Ecto neural progenitor cell (in vitro differentiated cells): ENCODE data around the gene SCYL1.
"Not testable (repeated sequence)": the region's sequence is repeated elsewhere in the genome, so short reads cannot be mapped to it uniquely, and the experiment has no call there.

Source experiments
- DNase-seq: peaks from one replicate; pipeline ENCODE4 v3.0.0-alpha.2; 2018; ENCODE audit warnings: low spot score

SCYL1 gene

DNA sequence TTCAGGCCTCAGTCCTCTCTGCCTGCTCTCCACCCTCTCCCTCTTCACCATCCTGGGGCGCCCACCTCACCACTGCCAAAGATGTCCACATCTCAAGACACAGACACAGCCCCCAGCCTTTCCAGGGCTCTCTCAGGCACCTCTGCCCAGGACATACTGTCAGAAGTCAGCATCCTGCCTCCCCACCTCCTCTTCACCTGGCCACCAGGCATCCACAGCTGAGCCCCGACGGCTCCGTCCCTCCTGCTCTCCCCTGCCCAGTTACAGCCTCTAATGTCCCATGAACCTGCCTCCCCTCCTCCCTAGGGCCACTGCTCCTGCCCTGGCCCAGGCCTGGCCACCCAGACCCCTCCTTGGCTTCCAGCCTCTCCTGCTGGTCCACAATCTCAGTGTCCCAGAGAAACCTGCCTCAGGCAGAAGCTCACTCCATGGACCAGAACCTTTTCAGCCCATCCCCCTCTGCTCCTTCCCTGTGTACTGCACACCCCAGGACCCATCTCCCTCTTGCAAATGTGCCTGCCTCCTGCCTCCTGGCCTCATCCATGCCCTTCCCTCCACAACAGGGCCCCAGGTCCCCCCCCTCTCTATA, 30.1 kb downstream of the SCYL1 start:
- DNase-seq = no peak

DNA sequence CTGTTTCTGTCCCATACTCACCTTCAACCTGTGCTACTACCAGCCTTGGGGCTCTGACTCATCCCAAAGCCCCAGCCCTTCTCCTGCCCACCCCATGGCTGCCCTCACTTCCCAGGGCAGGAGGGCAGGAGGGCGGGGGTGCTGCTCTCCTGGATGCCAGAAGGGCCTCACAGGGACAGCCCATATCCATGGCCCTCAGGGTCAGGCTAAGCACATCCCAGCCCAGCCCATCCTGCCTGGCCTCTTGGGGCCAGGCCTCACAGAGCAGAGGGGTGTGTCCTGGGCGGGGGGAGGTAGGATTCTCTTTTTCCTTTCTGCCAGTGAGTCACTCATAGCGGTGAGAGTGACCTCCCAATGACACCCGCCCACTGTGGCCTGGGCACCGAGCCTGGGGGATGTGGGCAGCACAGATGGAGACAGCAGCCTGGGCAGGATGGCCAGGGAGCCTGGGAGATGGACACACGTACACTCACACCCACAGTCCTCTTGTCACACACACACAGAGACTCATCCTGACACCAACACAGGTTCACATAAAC, 30.9 kb downstream of the SCYL1 start:
- no peak for DNase-seq

DNA sequence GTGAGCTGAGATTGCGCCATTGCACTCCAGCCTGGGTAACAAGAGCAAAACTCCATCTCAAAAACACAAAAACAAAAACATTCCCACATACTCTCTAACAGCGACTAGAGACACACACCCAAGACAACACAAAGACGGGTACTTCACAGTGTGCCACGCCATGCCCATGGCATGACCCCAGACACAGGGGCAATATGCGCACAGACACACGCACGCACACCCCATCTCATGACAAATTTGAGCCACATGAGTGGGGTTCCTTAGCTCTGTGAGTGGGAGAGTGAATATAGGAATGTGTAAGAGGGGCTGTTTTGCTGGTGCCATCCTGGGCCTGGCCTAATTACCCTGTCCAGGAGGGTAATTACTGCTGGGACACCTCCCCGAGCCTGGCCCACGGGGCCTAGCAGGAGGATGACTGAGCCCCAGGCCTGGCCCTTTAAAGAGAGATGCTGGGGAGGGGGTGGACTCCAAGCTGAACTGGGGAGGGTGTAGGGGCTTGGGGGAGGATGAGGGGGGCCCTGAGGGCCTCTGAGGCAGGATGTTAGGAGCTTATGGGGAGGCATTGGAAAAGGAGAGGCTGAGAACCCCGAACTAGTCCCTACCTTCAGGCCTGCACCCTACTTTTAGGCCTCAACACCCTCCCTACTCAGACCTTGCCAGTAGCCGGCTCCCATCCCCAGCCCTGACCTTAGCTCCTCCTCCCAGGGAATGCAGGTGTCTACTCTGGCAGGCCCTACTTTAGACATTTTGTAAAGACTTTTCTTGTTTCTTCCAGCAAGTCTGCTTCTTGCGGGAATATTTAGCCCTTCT, 31.8 kb downstream of the SCYL1 start:
- DNase-seq = no peak

DNA sequence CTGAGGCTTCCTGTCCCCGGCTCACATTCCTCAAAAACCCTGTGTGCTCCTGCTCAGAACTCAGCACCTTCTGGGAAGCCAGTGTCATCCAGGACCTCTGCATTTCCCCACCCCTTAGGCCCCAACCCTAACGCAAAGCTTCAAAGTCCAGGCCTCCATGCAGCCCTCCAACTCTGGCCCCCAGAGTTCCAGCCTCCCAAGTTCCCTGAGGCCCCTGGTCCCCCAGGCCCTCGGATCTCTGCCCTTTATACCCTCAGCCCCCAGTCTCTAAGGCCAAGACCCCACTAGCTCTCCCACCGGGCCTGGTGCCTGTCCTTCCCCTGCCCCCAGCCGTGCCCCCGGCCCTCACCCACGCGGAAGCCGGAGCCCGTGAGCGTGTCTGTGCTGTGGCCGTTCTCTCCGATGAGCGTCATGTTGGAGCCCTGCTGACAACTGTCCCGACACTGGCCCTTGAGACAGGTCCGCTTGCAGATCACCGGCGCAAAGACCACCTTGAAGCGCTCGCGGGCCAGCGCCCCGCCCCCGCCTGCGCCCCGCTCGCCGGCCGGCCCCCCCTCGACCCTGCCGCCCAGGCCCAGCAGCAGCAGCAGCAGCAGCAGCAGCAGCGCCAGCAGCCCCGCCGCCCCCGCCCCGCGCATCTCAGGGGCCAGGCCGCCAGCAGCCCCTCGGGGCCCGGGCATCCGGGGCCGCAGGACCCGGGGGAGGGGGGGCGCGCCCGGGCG, 32.6 kb downstream of the SCYL1 start:
- DNase-seq = peak; percentile 75

DNA sequence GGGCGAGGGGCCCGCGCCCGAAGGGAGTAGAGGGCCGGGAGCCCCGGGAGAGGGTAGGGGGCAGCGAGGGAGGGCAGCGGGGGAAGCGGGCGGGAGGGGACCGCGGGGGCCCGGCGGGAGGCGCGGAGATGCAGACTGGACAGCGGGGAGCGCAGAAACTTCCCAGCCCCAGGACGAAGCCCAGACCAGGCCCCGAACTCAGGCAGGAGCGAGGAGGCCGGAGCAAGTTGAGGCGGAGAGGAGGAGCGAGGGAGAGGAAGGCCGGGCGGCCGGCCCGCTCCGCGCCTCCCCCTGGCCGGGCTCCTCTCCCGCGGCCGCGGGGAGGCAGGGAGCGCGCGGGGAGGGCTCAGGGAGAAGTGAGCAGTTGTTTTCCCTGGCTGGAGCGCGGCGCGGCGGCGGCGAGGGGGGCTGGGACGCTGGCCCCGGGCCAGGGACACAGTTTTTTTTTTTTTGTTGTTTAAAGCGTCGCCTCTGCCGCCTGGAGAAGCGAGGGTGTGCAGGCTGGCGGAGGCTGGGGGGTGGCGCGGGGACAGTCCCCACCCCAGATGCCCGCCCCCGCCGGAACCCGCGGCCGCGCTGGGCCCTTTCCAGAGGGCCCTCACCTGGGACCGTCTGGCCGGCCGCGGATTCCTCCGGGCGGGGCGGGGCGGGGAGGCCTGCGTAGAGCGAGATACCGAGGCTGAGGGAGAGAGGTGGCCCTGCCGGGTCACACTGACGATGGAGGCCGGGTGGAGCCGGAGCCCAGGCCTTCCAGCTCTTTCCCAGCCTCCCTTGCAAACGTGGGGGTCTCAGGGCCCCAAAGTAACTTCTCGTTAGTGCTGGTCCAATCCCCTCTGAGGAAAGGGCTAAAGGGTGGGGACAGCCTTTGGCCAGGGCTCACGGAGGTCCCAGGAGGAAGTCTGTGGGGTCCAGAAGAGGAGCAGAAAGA, 33.4 kb downstream of the SCYL1 start, which contains the start of gene LTBP3:
Gene LTBP3, minus strand, starts transcription at position 358 of the 928 bp plus-strand sequence. CDS start 400 bp downstream, outside the sequence.
- peak; percentile 74 for DNase-seq

DNA sequence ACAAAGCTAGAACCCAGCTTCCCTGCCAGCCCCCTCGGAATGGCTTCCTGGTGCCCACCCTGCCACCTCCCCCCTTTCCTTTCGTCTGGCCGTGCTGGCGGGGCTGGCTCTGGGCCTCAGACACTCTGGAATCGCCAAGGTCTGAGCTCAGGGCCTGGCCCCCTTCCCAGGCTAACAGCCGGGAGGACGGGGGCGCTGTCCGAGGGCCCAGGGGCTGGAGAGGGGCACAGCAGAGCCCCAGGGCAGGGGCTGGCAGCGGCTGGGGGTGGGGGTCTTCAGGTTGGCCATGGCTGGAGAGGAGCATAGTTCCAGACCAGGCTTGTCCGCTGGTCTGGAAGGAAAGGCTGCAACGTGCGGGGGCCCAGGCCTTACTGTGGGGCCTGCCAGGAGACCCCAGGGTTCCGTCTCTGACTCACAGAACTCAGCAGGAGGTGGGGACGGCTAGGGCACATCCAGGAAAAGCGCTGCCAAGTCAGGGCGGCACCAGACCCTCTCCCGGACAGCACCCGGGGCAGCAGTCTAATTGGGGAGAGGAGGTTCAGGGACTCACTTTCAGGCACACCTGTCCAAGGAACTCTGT, 34.1 kb downstream of the SCYL1 start:
- DNase-seq = no peak

DNA sequence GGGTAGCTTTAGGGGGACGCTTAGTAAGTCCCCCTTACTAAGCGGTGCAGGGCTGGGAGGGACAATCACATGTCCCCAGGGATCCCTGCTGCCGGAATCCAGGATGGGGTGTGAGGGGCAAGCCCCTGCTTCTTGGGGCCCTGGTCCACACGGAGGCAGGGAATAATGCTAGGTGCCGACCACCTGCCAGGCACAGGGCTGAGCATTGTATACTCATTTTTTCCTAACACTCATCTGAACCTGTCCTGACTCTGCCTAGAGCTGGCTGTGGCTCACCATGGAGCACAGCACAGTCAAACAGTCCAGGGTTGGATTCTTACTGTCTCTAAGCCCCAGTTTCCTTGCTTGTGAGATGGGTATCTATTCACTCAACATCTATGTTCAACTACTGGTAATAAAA, 34.7 kb downstream of the SCYL1 start:
- DNase-seq = no peak

DNA sequence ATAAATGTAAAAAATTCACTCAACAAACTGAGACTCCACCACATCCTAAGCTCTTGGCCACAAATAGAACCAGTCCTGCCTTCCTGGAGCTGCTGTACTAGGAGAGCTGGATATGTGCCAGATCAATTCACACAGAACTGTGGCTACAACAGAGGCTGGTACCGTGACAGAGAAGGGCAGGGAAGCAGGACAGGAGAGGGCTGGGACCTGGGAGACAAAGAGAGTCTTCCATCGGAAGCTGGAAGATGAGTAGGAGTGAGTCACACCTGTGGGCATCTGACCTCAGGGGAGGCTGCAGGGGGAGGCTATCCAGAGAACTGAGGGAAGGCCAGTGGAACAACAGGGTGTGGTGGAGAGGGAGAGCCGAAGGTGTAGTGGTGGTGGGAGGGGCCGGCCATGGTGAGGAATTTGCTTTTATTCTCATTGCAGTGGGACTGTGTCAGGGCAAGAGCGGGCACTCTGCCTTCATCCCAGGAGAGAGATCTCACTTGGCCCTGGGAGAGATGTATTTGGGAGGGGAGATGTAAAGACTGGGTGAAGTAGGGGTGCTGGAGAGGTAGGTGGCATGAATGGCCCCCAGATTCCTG, 35.2 kb downstream of the SCYL1 start:
- no peak for DNase-seq

DNA sequence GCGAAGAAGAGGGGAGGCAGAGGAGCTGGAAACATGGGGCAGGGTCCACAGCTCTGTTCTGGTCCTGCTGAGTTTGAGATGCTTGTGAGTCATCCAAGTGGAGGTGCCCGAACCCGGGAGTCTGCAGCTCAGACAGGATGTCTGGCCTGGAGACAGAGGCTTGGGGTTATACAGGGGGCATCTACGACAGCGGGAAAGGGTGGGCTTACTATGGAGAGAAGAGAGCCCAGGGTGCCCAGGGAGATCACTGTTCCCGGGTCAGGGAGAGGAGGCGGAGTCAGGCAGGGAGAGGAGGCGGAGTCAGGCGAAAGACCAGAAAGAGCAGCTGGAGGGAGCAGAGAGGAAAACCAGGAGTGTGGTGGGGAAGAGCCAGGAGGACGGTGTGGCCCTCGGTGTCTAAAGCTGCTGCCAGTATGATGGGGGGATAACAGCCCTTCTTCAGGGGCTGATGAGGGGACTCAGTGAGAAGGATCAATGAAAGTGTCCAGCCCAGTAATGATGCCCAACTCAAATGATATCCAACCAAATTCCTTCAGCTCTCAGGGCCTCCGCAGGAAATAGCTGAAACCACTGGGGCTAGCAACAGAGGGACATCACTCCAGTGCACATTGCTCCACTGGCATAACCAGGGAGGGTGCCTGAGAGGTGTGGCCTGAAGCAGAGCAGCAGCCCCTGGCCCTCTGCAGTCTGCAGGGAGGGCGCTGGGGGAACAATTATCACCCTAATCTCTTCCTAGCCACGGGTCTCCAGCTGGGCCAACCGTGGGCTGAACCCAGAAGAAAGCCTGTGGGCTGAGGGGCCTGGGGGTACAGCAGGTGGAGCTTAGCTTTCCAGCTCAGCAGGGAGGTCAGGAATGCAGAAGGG, 35.9 kb downstream of the SCYL1 start:
- DNase-seq = peak; percentile 72

DNA sequence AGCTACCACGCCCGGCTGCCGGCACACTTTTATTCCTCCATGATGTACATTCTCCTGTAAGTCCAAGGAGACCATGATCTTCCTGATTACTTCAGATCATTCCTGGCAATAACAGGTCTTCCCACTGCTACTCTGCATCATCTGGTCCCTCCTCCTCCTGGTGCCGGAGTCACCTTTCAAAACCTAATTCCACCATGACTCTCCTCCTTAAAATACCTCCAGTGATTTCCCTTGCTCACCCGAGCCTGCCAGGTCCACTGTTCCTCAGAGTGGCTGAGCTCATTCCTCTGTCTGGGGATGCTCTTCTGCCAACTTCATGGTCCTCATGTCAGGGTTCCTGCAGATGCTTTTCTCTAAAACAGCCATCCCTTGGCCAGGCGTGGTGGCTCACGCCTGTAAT, 37.1 kb downstream of the SCYL1 start:
- DNase-seq = no peak

DNA sequence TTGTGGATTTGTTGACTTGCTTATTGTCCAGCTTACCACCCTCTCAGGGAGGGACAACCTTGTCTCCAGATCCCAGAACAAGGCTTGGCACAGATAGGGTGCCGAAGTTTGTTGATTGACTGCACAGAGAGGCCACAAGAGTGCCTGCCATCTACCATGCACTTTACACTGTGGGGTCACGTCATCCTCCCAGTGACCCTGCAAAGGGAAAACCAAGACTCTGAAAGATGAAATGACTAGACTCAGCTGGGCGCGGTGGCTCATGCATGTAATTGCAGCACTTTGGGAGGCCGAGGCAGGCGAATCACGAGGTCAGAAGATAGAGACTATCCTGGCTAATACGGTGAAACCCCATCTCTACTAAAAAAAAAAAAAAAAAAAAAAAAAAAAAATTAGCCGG, 37.9 kb downstream of the SCYL1 start:
- no peak for DNase-seq

DNA sequence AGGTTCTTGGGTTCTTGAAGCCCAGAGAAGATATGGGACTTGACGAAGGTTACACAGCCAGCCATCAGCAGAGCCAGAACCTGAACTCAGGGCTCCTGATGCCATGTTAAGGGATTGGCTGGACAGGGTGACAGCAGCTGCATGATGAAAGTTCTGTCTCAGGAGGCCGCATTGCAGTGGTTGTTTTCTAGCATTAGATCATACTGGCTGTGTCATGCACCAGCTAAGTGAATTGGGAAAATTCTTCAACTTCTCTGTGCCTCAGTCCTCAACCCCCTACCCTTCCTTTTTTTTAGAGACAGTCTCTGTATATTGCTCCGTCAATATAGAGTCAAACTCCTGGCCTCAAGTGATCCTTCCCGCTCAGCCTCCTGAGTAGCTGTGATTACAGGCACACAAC, 38.7 kb downstream of the SCYL1 start:
- no peak for DNase-seq

DNA sequence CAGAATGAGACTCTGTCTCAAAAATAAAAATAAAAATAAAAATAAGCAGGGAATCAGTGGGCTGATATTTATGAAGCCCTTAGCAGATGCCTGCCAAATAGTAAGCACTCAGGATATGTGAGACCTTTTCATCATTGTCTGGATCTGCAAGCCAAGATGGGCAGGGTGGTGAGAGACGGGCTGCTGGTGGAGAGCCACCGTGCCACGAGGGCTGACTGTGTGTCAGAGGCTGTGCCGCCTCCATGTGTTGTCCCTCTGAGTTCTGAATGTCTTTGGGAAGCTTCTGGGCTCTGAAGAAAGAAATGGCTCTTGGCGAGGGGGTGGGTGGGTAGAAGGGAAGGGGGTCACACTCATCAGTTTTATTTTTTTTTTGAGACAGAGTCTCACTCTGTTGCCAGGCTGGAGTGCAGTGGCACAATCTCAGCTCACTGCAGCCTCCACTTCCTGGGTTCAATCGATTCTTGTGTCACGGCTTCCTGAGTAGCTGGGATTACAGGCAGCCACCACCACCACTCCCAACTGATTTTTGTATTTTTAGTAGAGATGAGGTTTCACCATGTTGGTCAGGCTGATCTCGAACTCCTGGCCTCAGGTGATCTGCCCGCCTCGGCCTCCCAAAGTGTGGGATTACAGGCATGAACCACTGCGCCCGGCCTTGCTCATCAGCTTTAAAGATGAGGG, 40.1 kb downstream of the SCYL1 start:
- not testable (repeated sequence) for DNase-seq

DNA sequence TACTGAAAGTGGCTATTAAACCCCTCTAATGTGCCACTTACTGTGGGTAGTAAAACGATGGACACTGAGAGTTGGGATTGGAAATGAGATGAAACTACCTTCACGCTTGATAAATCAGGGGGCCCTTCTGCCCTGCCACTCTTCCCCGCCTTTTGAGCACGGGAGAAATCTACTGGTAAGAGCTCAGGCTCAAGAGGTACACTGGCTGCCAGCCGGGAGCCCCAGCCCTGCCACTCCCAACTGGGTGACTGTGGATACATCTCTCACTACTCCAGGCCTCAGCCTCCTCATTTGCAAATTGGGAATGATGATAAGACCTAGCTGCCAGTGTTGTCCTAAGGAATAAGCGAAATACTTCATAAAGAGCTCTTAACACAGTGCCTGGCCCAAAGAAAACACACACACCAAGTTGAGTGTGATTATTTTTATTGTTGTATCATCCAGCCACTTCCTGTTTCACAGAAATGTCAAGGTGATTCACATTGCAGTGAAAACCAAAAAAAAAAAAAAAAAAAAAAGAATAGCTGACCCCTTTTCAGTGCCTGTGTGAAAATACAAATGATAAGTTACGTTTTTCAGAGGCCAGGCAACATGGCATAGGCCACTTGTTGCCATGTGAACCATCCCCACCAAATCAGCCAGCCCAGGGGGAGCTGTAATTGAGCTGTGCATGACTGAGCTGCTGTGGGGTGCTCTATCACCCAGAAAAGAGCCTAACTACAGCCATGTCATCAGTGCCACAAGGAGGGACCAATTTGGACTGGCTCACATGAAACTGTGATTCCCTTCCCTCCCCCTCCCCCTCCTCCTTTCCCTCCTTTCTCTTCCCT, 41.0 kb downstream of the SCYL1 start:
- no peak for DNase-seq

DNA sequence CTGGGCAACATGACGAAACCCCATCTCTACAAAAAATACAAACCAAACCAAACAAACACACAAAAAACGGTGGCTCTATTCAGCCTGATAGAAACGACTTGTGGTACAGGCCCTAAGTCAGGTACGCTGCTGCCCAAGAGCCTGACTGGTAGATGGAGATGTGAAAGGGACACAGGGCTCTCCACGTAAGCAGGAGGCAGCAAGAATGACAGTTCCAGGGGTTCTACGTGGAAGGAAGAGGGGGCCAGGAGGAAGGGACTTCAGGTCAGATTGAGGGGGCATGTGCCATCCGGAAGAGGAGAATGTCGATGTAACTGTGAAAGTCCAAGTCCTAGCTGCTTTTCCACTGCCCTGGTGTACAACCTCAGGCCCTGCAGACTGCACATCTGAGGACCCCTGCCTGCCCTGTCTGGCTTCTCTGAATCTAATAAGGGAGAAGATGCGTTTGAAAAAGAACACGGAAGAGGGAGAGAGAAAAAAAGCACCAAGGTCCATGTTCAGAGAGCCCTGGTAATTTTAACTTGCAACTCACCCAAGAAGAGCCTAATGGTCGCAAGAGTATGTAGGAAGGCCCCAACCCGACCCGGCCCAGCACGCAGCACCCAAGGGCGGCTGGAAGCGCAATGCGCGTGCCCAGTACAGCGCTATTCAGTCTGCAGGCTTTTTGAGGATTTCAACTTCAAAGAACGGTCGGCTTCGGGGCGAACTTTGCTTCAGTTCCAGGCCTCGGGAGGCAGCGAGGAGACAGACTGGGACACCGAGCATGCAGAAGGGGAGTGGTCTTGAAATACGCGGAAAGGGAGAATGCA, 44.5 kb downstream of the SCYL1 start:
- no peak for DNase-seq

DNA sequence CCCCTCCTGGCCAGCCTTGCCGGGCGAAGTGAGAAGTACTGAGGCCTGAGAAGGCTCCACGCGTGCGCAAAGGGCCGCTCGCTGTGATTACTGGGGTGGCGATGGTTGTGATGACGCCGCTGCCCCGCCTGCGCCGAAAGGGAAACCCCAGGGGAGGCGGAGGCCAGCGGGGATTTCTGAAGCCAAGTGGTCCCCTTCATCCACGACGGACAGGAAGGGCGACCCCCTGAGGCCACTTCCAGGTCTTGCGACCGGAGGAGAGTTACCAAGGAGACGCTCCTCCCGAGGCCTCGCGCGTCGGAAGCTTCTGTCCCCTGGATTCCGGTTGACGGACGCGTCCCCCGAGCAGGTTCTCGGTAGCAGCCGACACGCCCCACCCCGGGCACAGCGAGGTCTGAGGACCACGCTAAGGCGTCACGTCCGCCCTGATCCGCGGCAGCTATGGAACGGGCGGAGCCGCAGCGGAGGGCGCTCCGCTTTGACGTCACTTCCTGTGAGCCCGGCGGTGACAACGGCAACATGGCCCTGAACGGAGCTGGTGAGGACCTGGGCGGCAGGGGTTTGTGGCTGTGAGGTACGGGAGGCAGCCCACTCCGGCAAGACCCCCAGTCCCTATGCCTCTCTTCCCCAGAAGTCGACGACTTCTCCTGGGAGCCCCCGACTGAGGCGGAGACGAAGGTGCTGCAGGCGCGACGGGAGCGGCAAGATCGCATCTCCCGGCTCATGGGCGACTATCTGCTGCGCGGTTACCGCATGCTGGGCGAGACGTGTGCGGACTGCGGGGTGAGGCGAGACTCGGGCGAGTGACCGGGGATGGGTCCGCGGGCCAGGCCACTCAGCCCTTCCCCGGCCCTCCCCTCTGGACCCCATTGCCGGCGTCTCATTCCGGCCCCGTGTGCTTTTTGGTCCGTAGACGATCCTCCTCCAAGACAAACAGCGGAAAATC, 45.4 kb downstream of the SCYL1 start, which contains the start of gene ZNRD2:
Gene ZNRD2, plus strand, starts transcription at position 505 of the 946 bp plus-strand sequence. Its CDS starts 15 bp downstream, at position 520.
- peak; percentile 99 for DNase-seq
